K562 (cell line): ENCODE results near the gene ITPR3. TPM values are rescaled to one million over a fixed set of nuclear protein-coding genes. Genes with fewer than 3 reads are reported as not detected.

ENCODE experiments used
- BRD9 ChIP-seq: fragments of 450-650 bp; IDR thresholded peaks from 2 replicates; pipeline ENCODE4 v1.6.1; 2018; ENCODE audit warnings: low read depth; ENCODE audit not compliant: partially characterized antibody
- EHMT2 ChIP-seq: fragments of 450-650 bp; IDR thresholded peaks from 2 replicates; pipeline ENCODE4 v1.6.1; 2018; ENCODE audit warnings: antibody characterized with exemption
- JUN ChIP-seq, 2 experiments: sonication (generic) in 1 of 2; formaldehyde crosslinking in 1 of 2; IDR thresholded peaks; 2 replicates each; pipeline versions ENCODE4 v1.6.1 to v1.8.0; 2012 to 2022; ENCODE audit warnings: borderline replicate concordance in 2 of 2, mild to moderate bottlenecking in 2 of 2, improper control_type of control experiment in 1 of 2, low read depth in 1 of 2, low read length in 1 of 2, missing genetic modification reagents in 1 of 2
- NFRKB ChIP-seq: fragments of 450-650 bp; IDR thresholded peaks from 2 replicates; pipeline ENCODE4 v1.6.1; 2016; ENCODE audit warnings: low read depth
- VEZF1 ChIP-seq: fragments of 200-800 bp; sonication (Bioruptor generic); IDR thresholded peaks from 2 replicates; pipeline ENCODE4 v1.6.1; 2017; ENCODE audit warnings: missing genetic modification characterization, missing compliant biosample characterization
- ZNF318 ChIP-seq, 2 experiments: fragments of 450-650 bp; IDR thresholded peaks; 2 replicates each; pipeline ENCODE4 v1.6.1; 2016; ENCODE audit warnings: mild to moderate bottlenecking in 2 of 2, borderline replicate concordance in 1 of 2, low read depth in 1 of 2, moderate library complexity in 1 of 2
- ZNF431 ChIP-seq: sonication (generic); formaldehyde crosslinking; IDR thresholded peaks from 2 replicates; pipeline ENCODE4 v1.8.0; 2022; ENCODE audit warnings: mild to moderate bottlenecking, missing genetic modification reagents
- ZNF551 ChIP-seq: fragments of 250-450 bp; sonication (Bioruptor Pico); IDR thresholded peaks from 2 replicates; pipeline ENCODE4 v1.5.0; 2021; ENCODE audit warnings: mild to moderate bottlenecking, moderate library complexity
- ZNF639 ChIP-seq, 2 experiments: fragments of 200-800 bp in 1 of 2; sonication (Bioruptor generic) in 1 of 2; sonication (generic) in 1 of 2; formaldehyde crosslinking in 1 of 2; IDR thresholded peaks in 1 of 2; conservative IDR thresholded peaks in 1 of 2; 2 replicates each; pipeline versions ENCODE4 v1.5.0 to v1.6.1; 2016 to 2020; ENCODE audit warnings: missing compliant biosample characterization in 1 of 2, missing genetic modification characterization in 1 of 2, missing genetic modification reagents in 1 of 2
- polyA plus RNA-seq, 8 experiments: library from polyadenylated mRNA; depleted of rRNA in 4 of 8; stranded (reverse) in 5 of 8; unstranded in 3 of 8; fragments of >200 nt; fragmentation: Nextera tagmentation in 2 of 8; fragmentation: Illumina TruSeq in 1 of 8; extraction: Ambion mirVana in 2 of 8; extraction: Trizol in 1 of 8; gene quantifications; 2 replicates each; pipeline versions ENCODE4 v1.2.1 to v1.2.3, GENCODE V29; 2011 to 2014; ENCODE audit warnings: inconsistent platforms in 1 of 8, missing spikeins in 1 of 8
- total RNA-seq, 7 experiments: library from RNA; depleted of rRNA in 6 of 7; stranded (reverse); fragments of >200 nt in 6 of 7; fragmentation: Illumina TruSeq in 2 of 7; extraction: Trizol in 2 of 7; gene quantifications; 2 replicates each; pipeline versions ENCODE4 v1.2.1 to v1.2.3, GENCODE V29; 2011 to 2021; ENCODE audit warnings: low replicate concordance in 1 of 7
- TF ChIP-seq, protein P1 (sequence below), 2 experiments: fragments of 450-650 bp in 1 of 2; sonication (generic) in 1 of 2; formaldehyde crosslinking in 1 of 2; IDR thresholded peaks in 1 of 2; conservative IDR thresholded peaks in 1 of 2; 2 replicates each; pipeline versions ENCODE4 v1.6.1 to v1.8.1; 2016 to 2023; ENCODE audit warnings: mild to moderate bottlenecking in 2 of 2, moderate library complexity in 2 of 2, inconsistent platforms in 1 of 2, missing genetic modification reagents in 1 of 2

The ITPR3 gene
- total and polyA plus RNA-seq, 9 of the 15 experiments (the other 6 are each of a cell fraction or from before 2014, with no cell fraction given) = 0.39 to 35.7 (median 13.2) TPM

- TF ChIP-seq ZNF318 (IDR thresholded peaks at IDR 0.05; ENCODE audit: borderline replicate concordance in 1 of 2, low read depth in 1 of 2) = 0 out of 4 replicates have a peak, but pooled peaks of 1 of the 2 experiments have one; percentile 14
- no peak for TF ChIP-seq ZNF639 (CRISPR knock-in tag; conservative IDR thresholded peaks at IDR 0.05 in 1 of 2, IDR thresholded peaks at IDR 0.05 in 1 of 2)
- peak; percentile 9 for TF ChIP-seq BRD9
- no peak for TF ChIP-seq NFRKB
- TF ChIP-seq JUN (IDR thresholded peaks at IDR 0.05; ENCODE audit: borderline replicate concordance, low read depth, low read length) = no peak
- 0 out of 2 replicates have a peak, but pooled peaks have one; percentile 46 for TF ChIP-seq JUN (CRISPR knock-in tag; IDR thresholded peaks at IDR 0.05; ENCODE audit: borderline replicate concordance)
- TF ChIP-seq VEZF1 = no peak
- TF ChIP-seq ZNF551 (CRISPR knock-in tag) = no peak
- TF ChIP-seq EHMT2 = 0 out of 2 replicates have a peak, but pooled peaks have one; percentile 24
- TF ChIP-seq, protein P1, sequence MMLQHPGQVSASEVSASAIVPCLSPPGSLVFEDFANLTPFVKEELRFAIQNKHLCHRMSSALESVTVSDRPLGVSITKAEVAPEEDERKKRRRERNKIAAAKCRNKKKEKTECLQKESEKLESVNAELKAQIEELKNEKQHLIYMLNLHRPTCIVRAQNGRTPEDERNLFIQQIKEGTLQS (IDR thresholded peaks at IDR 0.05) = no peak
- TF ChIP-seq, protein P1 (CRISPR knock-in tag; conservative IDR thresholded peaks at IDR 0.05) = 0 out of 2 replicates have a peak, but pooled peaks have one; percentile 64
- peak; percentile 44; the same call in 1 of the 2 replicates for TF ChIP-seq ZNF431 (CRISPR knock-in tag)
These were observed 89.4 kb downstream of the ITPR3 start (continued) for GRCh38 chr6:33710296-33711121.
